SU-DHL-6 (cell line): ENCODE data around the gene GPR180.

Source experiments
- EZH2phosphoT487 ChIP-seq: fragments of 200-600 bp; sonication (generic), shearing (Covaris generic); conservative IDR thresholded peaks from 2 replicates; pipeline ENCODE4 v1.6.1; 2018; ENCODE audit warnings: mild to moderate bottlenecking, antibody characterized with exemption, low read length, moderate library complexity, mixed read lengths
- TF ChIP-seq, protein P1 (sequence below): fragments of 200-600 bp; sonication (generic); IDR thresholded peaks from one replicate; pipeline ENCODE4 v1.5.1; 2017; ENCODE audit warnings: antibody characterized with exemption, mild to moderate bottlenecking, low read length, moderate library complexity; ENCODE audit not compliant: insufficient read depth, poor library complexity, severe bottlenecking

DNA sequence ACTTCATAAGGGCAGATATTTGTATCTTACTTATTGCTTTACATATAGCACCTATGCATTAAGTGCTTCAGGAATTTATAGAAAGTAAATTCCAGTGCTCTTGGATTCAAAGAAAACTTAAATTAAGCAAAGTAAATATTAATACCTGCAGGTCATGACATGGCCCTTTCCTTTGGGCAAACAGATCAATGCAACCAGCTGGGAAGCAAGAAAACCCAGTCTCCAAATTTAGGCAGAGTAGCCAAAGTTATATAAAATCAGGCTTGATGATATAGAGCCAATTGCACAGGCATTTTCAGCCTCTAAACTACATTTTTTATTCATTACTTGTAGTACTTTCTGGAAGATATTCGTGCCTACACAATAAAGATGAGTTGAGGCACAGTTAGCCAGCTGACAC lies 22.6 kb upstream of the GPR180 start:
- TF ChIP-seq, protein P1, sequence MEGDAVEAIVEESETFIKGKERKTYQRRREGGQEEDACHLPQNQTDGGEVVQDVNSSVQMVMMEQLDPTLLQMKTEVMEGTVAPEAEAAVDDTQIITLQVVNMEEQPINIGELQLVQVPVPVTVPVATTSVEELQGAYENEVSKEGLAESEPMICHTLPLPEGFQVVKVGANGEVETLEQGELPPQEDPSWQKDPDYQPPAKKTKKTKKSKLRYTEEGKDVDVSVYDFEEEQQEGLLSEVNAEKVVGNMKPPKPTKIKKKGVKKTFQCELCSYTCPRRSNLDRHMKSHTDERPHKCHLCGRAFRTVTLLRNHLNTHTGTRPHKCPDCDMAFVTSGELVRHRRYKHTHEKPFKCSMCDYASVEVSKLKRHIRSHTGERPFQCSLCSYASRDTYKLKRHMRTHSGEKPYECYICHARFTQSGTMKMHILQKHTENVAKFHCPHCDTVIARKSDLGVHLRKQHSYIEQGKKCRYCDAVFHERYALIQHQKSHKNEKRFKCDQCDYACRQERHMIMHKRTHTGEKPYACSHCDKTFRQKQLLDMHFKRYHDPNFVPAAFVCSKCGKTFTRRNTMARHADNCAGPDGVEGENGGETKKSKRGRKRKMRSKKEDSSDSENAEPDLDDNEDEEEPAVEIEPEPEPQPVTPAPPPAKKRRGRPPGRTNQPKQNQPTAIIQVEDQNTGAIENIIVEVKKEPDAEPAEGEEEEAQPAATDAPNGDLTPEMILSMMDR, result no peak
- no peak for TF ChIP-seq EZH2phosphoT487
